Cardiac muscle cell (in vitro differentiated cells and primary cell): ENCODE data around the gene BMPR1B. TPM values are rescaled to one million over a fixed set of nuclear protein-coding genes. Genes with fewer than 3 reads are reported as not detected.

Experiments
- DNase-seq, 2 donors: peaks; one replicate each; pipeline versions ENCODE4 v3.0.0 to v3.0.0-alpha.2; 2010 to 2017; ENCODE audit warnings: low read depth in 1 of 2, low spot score in 1 of 2
- H3K27ac ChIP-seq: fragments of 200-600 bp; sonication (generic); 2 replicates; pipeline ENCODE4 v1.5.1; 2016
- H3K27me3 ChIP-seq: fragments of 200-600 bp; sonication (generic); 2 replicates; pipeline ENCODE4 v1.6.0; 2016; ENCODE audit warnings: control low read depth
- H3K36me3 ChIP-seq: fragments of 200-600 bp; sonication (generic); 2 replicates; pipeline ENCODE4 v1.5.1; 2016; ENCODE audit warnings: control low read depth
- H3K4me1 ChIP-seq: fragments of 200-600 bp; sonication (generic); 2 replicates; pipeline ENCODE4 v1.8.1; 2017; ENCODE audit warnings: low read depth, mild to moderate bottlenecking, mixed run types
- H3K4me3 ChIP-seq: fragments of 200-600 bp; sonication (generic); 2 replicates; pipeline ENCODE4 v1.5.1; 2016; ENCODE audit warnings: mild to moderate bottlenecking
- H3K9me3 ChIP-seq: fragments of 200-600 bp; sonication (generic); 2 replicates; pipeline ENCODE4 v1.5.1; 2017; ENCODE audit warnings: low read depth, mild to moderate bottlenecking, control low read depth
- polyA plus RNA-seq: library from polyadenylated mRNA; unstranded; fragments of >200 nt; fragmentation: Nextera tagmentation; extraction: Ambion mirVana; gene quantifications from 2 replicates; pipeline ENCODE4 v1.2.1, GENCODE V29; 2016
- total RNA-seq: library from RNA; depleted of rRNA; stranded (reverse); fragments of >200 nt; gene quantifications from 2 replicates; pipeline ENCODE4 v1.2.3, GENCODE V29; 2016
- TF ChIP-seq, protein P1 (sequence below): IDR thresholded peaks from 2 replicates; pipeline ENCODE4 v1.5.1; 2012; ENCODE audit warnings: low read depth, mild to moderate bottlenecking, low read length

BMPR1B gene
- total and polyA plus RNA-seq, 2 experiments from 2014 or later, result 0.53 to 1.8 TPM

- no peaks in the 10 kb centered on the region for H3K9me3 ChIP-seq
- no peaks in the 10 kb centered on the region for H3K36me3 ChIP-seq
- no peak overlapping the region for H3K4me3 ChIP-seq
- no peak overlapping the region for H3K27ac ChIP-seq
- DNase-seq, result no peak
- no peaks in the 10 kb centered on the region for H3K4me1 ChIP-seq
- H3K27me3 ChIP-seq, result no peaks in the 10 kb centered on the region
- TF ChIP-seq, protein P1, sequence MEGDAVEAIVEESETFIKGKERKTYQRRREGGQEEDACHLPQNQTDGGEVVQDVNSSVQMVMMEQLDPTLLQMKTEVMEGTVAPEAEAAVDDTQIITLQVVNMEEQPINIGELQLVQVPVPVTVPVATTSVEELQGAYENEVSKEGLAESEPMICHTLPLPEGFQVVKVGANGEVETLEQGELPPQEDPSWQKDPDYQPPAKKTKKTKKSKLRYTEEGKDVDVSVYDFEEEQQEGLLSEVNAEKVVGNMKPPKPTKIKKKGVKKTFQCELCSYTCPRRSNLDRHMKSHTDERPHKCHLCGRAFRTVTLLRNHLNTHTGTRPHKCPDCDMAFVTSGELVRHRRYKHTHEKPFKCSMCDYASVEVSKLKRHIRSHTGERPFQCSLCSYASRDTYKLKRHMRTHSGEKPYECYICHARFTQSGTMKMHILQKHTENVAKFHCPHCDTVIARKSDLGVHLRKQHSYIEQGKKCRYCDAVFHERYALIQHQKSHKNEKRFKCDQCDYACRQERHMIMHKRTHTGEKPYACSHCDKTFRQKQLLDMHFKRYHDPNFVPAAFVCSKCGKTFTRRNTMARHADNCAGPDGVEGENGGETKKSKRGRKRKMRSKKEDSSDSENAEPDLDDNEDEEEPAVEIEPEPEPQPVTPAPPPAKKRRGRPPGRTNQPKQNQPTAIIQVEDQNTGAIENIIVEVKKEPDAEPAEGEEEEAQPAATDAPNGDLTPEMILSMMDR, result no peak
These were observed 256.3 kb downstream of the BMPR1B start for GRCh38 chr4:95014068-95014467.

GRCh38 chr4:95017305-95018064 is 259.7 kb downstream of the BMPR1B start:
- Histone ChIP-seq H3K27me3 (no peaks in the 10 kb centered on the region), H3K9me3 (no peaks in the 10 kb centered on the region), H3K4me3 (no peak overlapping the region), H3K4me1 (no peaks in the 10 kb centered on the region), H3K27ac (no peak overlapping the region), H3K36me3 (no peaks in the 10 kb centered on the region)
- TF ChIP-seq, protein P1, result no peak
- DNase-seq, result no peak

GRCh38 chr4:95018785-95019184 is 261.0 kb downstream of the BMPR1B start:
- Histone ChIP-seq H3K4me3 (no peak overlapping the region), H3K27ac (no peak overlapping the region), H3K4me1 (no peaks in the 10 kb centered on the region), H3K36me3 (no peaks in the 10 kb centered on the region), H3K9me3 (no peaks in the 10 kb centered on the region), H3K27me3 (no peaks in the 10 kb centered on the region)
- TF ChIP-seq, protein P1, result no peak
- DNase-seq, result no peak

DNA sequence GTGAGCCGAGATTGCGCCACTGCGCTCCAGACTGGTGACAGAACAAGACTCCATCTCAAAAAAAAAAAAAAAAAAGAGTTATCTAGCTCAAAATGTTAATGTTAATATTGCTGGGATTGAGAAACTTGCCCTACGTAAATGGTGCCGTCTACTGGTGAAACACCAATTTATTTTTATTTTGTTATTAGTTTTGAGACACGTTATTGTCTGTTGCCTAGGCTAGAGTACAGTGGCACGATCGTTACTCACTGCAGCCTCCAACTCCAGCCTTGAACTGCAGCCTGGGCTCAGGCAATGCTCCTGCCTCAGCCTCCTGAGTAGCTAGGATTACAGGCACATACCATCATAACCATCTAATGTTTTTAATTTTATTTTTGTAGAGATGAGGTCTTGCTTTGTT is 262.8 kb downstream of the BMPR1B start:
- no peak for DNase-seq
- no peaks in the 10 kb centered on the region for H3K9me3 ChIP-seq
- H3K4me1 ChIP-seq, result no peaks in the 10 kb centered on the region
- TF ChIP-seq, protein P1, result no peak
- H3K27me3 ChIP-seq, result no peaks in the 10 kb centered on the region
- H3K36me3 ChIP-seq, result no peaks in the 10 kb centered on the region
- no peak overlapping the region for H3K4me3 ChIP-seq
- H3K27ac ChIP-seq, result no peak overlapping the region

- Histone ChIP-seq H3K9me3 (no peaks in the 10 kb centered on the region), H3K36me3 (no peaks in the 10 kb centered on the region), H3K4me3 (no peak overlapping the region), H3K27me3 (no peaks in the 10 kb centered on the region), H3K4me1 (no peaks in the 10 kb centered on the region), H3K27ac (no peak overlapping the region)
- TF ChIP-seq, protein P1, result no peak
- no peak for DNase-seq
These were observed 263.3 kb downstream of the BMPR1B start for GRCh38 chr4:95021099-95021498.
